OCI-LY7 (cell line): ENCODE data around the gene LGR5.

Experiments used
- EZH2phosphoT487 ChIP-seq: fragments of 200-600 bp; sonication (generic); IDR thresholded peaks from 2 replicates; pipeline ENCODE4 v1.6.1; 2018; ENCODE audit warnings: low read depth, borderline replicate concordance, mild to moderate bottlenecking, mixed run types, antibody characterized with exemption, low read length, moderate library complexity, mixed read lengths
- TF ChIP-seq, protein P1 (sequence below): fragments of 200-600 bp; sonication (generic); conservative IDR thresholded peaks from 2 replicates; pipeline ENCODE4 v1.5.1; 2014; ENCODE audit warnings: mild to moderate bottlenecking, antibody characterized with exemption, low read length, moderate library complexity, mixed read lengths

- TF ChIP-seq, protein P1, sequence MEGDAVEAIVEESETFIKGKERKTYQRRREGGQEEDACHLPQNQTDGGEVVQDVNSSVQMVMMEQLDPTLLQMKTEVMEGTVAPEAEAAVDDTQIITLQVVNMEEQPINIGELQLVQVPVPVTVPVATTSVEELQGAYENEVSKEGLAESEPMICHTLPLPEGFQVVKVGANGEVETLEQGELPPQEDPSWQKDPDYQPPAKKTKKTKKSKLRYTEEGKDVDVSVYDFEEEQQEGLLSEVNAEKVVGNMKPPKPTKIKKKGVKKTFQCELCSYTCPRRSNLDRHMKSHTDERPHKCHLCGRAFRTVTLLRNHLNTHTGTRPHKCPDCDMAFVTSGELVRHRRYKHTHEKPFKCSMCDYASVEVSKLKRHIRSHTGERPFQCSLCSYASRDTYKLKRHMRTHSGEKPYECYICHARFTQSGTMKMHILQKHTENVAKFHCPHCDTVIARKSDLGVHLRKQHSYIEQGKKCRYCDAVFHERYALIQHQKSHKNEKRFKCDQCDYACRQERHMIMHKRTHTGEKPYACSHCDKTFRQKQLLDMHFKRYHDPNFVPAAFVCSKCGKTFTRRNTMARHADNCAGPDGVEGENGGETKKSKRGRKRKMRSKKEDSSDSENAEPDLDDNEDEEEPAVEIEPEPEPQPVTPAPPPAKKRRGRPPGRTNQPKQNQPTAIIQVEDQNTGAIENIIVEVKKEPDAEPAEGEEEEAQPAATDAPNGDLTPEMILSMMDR = no peak
- no peak for TF ChIP-seq EZH2phosphoT487
Measured at GRCh38 chr12:71439362-71439612, 311 bp upstream of the LGR5 start.
